ENCODE data around the gene KCNH6.

The KCNH6 gene

GRCh38 chr17:63533433-63534077, 10.4 kb downstream of the KCNH6 start:
- DNase-seq (ENCODE audit: low read depth, low spot score), result no peak

GRCh38 chr17:63534078-63534570, 11.0 kb downstream of the KCNH6 start:
- no peak for DNase-seq (ENCODE audit: low read depth, low spot score)

- DNase-seq (ENCODE audit: low read depth, low spot score), result no peak
Measured at GRCh38 chr17:63534816-63535455, 11.8 kb downstream of the KCNH6 start.

- DNase-seq (ENCODE audit: low read depth, low spot score), result no peak
Measured at GRCh38 chr17:63535640-63536039, 12.5 kb downstream of the KCNH6 start.

- no peak for DNase-seq (ENCODE audit: low read depth, low spot score)
Measured at GRCh38 chr17:63537001-63537400, 13.8 kb downstream of the KCNH6 start.

GRCh38 chr17:63537991-63538692, 15.0 kb downstream of the KCNH6 start:
- DNase-seq (ENCODE audit: low read depth, low spot score), result no peak

- no peak for DNase-seq (ENCODE audit: low read depth, low spot score)
Measured at GRCh38 chr17:63538693-63539595, 15.8 kb downstream of the KCNH6 start.

GRCh38 chr17:63540590-63540989, 17.4 kb downstream of the KCNH6 start:
- no peak for DNase-seq (ENCODE audit: low read depth, low spot score)

GRCh38 chr17:63542218-63542545, 19.0 kb downstream of the KCNH6 start:
- DNase-seq (ENCODE audit: low read depth, low spot score), result no peak

GRCh38 chr17:63542942-63543821, 20.0 kb downstream of the KCNH6 start:
- no peak for DNase-seq (ENCODE audit: low read depth, low spot score)

- DNase-seq (ENCODE audit: low read depth, low spot score), result no peak
Measured at GRCh38 chr17:63543822-63544420, 20.8 kb downstream of the KCNH6 start.

- DNase-seq (ENCODE audit: low read depth, low spot score), result no peak
Measured at GRCh38 chr17:63544467-63545301, 21.5 kb downstream of the KCNH6 start.

GRCh38 chr17:63546308-63547082, 23.3 kb downstream of the KCNH6 start:
- no peak for DNase-seq (ENCODE audit: low read depth, low spot score)

GRCh38 chr17:63547083-63547523, 23.9 kb downstream of the KCNH6 start:
- no peak for DNase-seq (ENCODE audit: low read depth, low spot score)

- DNase-seq (ENCODE audit: low read depth, low spot score), result no peak
Measured at GRCh38 chr17:63549289-63549945, 26.3 kb downstream of the KCNH6 start.

GRCh38 chr17:63549946-63550816, 27.0 kb downstream of the KCNH6 start, which contains the start of gene DCAF7:
DCAF7 (plus strand) TSS chr17:63550477; CDS start chr17:63550678, 201 bp downstream.
- DNase-seq (ENCODE audit: low read depth, low spot score), result peak; percentile 100
